ENCODE measurements around the gene HRAS. TPM values are rescaled to one million over a fixed set of nuclear protein-coding genes. Genes with fewer than 3 reads are reported as not detected.

HRAS gene
- total RNA-seq, 1 donor from 2014 or later: 77.7 TPM

- H3K27me3 Mint-ChIP-seq (ENCODE audit: low read depth): no peaks in the 10 kb centered on the region
- H3K27ac Mint-ChIP-seq (ENCODE audit: unreplicated experiment): peak overlapping the region; percentile 85
- peaks cover 49% of the 10 kb centered on the region for H3K4me1 Mint-ChIP-seq (ENCODE audit: low read depth)
- H3K4me3 Mint-ChIP-seq (ENCODE audit: unreplicated experiment): peak overlapping the region; percentile 84
- no peaks in the 10 kb centered on the region for H3K9me3 Mint-ChIP-seq (ENCODE audit: low read depth)
- DNase-seq (ENCODE audit: low spot score): no peak
- TF ChIP-seq, protein P1, sequence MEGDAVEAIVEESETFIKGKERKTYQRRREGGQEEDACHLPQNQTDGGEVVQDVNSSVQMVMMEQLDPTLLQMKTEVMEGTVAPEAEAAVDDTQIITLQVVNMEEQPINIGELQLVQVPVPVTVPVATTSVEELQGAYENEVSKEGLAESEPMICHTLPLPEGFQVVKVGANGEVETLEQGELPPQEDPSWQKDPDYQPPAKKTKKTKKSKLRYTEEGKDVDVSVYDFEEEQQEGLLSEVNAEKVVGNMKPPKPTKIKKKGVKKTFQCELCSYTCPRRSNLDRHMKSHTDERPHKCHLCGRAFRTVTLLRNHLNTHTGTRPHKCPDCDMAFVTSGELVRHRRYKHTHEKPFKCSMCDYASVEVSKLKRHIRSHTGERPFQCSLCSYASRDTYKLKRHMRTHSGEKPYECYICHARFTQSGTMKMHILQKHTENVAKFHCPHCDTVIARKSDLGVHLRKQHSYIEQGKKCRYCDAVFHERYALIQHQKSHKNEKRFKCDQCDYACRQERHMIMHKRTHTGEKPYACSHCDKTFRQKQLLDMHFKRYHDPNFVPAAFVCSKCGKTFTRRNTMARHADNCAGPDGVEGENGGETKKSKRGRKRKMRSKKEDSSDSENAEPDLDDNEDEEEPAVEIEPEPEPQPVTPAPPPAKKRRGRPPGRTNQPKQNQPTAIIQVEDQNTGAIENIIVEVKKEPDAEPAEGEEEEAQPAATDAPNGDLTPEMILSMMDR (IDR thresholded peaks at IDR 0.05): no peak
- H3K36me3 Mint-ChIP-seq (ENCODE audit: low read depth): no peaks in the 10 kb centered on the region
These were observed 43.1 kb upstream of the HRAS start for GRCh38 chr11:578276-579035.

DNA sequence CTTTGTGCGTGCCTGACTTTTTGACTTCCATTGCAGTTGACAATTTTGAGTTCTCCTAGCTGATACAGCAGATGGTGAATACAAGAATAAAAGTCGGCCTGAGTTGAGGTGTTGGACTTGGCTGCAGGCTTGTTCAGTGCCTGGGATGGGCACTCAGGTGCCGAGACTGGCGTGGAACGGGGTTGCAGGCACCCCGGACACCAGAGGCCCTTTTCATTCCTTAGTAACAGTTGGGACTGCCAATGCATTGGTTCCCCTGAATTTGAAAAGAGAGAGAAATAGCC is 42.2 kb upstream of the HRAS start:
- Mint-ChIP-seq H3K9me3 (ENCODE audit: low read depth) (no peaks in the 10 kb centered on the region), H3K4me3 (ENCODE audit: unreplicated experiment) (peak overlapping the region; percentile 84), H3K27ac (ENCODE audit: unreplicated experiment) (peak overlapping the region; percentile 85), H3K27me3 (ENCODE audit: low read depth) (no peaks in the 10 kb centered on the region), H3K36me3 (ENCODE audit: low read depth) (no peaks in the 10 kb centered on the region), H3K4me1 (ENCODE audit: low read depth) (peaks cover 49% of the 10 kb centered on the region)
- TF ChIP-seq, protein P1 (IDR thresholded peaks at IDR 0.05): no peak
- DNase-seq (ENCODE audit: low spot score): no peak

DNA sequence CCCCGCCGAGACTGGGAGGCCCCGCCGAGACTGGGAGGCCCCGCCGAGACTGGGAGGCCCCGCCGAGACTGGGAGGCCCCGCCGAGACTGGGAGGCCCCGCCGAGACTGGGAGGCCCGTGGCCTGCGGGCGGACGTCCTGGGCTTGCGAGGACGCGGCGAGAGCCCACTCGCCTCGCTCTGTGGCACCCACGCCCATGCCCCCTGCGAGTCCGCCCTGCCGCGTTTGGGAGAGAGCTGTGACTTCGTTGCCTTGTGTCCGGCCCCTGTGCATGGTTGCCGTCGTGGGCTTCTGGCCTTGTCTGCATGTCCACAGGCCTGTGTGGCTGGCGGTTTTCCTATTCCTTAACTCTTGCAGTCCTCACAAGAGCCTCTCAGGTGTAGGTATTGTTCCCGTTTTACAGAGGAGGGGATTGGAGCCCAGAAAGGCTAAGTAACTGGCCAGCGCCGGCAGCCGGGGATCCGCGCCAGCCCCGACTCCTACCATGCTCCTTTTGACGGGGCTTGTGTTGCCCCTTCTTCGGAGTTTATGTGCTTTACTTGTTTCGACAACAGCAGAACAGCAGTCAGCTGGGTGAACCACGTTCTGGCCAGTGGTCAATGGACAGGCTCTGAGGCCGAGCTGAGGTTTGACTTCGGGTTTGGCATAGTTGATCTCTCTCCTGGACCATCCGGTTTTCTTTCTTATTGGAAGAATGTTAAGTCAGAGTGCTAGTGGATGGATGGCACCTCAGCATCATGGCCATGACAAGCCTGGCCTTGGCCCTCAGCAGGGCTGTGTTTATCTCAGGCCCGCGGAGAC is 41.6 kb upstream of the HRAS start:
- H3K4me3 Mint-ChIP-seq (ENCODE audit: unreplicated experiment): peak overlapping the region; percentile 84

GRCh38 chr11:575996-576768 is 40.8 kb upstream of the HRAS start, which contains the start of gene PHRF1:
Gene PHRF1 (plus strand): TSS chr11:576470. CDS start chr11:581513, 5,043 bp downstream.
- no peaks in the 10 kb centered on the region for H3K9me3 Mint-ChIP-seq (ENCODE audit: low read depth)
- no peak for DNase-seq (ENCODE audit: low spot score)
- no peaks in the 10 kb centered on the region for H3K27me3 Mint-ChIP-seq (ENCODE audit: low read depth)
- H3K4me1 Mint-ChIP-seq (ENCODE audit: low read depth): peaks cover 47% of the 10 kb centered on the region
- peak within 1 kb of the TSS; percentile 100 for H3K27ac Mint-ChIP-seq (ENCODE audit: unreplicated experiment)
- peak within 1 kb of the TSS; percentile 94 for H3K4me3 Mint-ChIP-seq (ENCODE audit: unreplicated experiment)
- no peaks in the 10 kb centered on the region for H3K36me3 Mint-ChIP-seq (ENCODE audit: low read depth)
- TF ChIP-seq, protein P1 (IDR thresholded peaks at IDR 0.05): no peak

More for the DNA sequence above, 41.6 kb upstream of the HRAS start:
- no peaks in the 10 kb centered on the region for H3K27me3 Mint-ChIP-seq (ENCODE audit: low read depth)
- H3K9me3 Mint-ChIP-seq (ENCODE audit: low read depth): no peaks in the 10 kb centered on the region
- peak overlapping the region; percentile 85 for H3K27ac Mint-ChIP-seq (ENCODE audit: unreplicated experiment)
- TF ChIP-seq, protein P1 (IDR thresholded peaks at IDR 0.05): no peak
- no peaks in the 10 kb centered on the region for H3K36me3 Mint-ChIP-seq (ENCODE audit: low read depth)
- no peak for DNase-seq (ENCODE audit: low spot score)
- peaks cover 49% of the 10 kb centered on the region for H3K4me1 Mint-ChIP-seq (ENCODE audit: low read depth)
